HG03378 (cell line): ENCODE results near the gene DTNB.

ENCODE experiments used
- ATAC-seq: cut with Tn5 transposase; IDR thresholded peaks from one replicate; pipeline ENCODE4 v1.9.1; 2021; ENCODE audit warnings: mild to moderate bottlenecking, moderate library complexity; ENCODE audit not compliant: unreplicated experiment

DTNB gene

DNA sequence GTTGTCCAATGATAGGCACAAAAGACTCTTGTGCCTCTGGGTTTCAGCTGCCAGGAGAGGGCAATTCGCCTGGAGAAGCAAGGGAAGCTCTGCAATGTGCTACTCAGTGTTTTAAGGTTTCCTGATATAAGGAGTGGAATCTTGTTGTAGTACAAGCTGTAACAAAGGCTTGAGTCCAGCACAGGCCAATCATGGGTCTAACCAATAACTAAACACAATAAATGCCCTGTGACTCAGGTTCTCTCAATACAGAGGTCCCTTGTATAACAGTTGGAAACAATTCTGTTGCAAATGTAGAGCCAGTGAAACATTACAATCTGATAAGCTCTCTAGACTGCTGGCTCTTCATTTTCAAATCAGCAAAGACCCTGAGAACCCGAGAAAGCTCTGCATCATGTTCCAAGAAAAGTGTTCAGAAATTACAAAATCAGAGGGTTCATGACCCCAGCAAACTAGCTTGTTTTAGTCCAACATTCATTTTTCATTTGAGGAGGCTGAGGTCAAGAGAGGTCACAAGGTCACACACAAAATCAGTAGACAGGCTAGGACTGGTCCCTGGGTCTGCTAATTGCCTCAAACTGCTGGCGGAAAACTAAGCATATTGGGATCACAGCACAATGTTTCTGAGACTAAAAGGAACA lies 272.7 kb downstream of the DTNB start:
- no peak for ATAC-seq

DNA sequence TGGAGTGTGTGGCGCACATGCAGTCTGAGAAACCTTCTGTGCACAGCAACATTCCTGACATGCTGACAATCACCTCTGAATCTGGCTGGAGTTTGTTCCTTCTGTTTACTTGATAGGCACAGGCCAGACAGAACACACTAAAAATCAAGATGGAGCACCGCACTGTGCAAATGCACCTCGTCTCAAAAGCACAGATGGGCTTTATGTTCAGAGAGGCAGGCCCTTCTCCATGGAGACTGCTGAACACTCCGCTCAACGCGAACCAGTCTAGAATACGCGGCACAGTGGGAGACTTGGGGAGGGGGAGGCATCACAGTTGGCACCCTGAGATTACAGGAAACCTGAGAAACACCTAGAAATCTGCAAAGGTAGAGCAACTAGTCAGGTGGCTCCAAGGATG lies 273.2 kb downstream of the DTNB start:
- no peak for ATAC-seq

DNA sequence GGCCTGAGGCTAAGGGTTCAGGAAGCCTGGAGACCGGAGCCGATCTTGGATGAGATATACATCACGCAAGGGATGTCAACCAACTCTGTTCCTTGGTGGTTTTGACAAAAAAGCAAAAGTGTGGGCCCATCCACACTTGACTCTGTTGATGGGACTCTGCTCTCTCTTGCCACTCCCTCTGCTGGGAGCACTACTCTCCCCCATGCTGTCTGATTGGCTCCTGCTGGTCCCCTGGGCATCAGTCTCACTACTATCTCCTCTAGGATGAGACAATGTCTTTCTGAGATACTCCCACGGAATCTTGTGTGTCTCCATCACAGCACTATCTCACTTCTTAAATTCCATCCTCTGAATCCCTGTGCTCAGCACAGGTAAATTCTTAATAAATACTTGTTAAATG lies 274.8 kb downstream of the DTNB start:
- ATAC-seq = no peak

DNA sequence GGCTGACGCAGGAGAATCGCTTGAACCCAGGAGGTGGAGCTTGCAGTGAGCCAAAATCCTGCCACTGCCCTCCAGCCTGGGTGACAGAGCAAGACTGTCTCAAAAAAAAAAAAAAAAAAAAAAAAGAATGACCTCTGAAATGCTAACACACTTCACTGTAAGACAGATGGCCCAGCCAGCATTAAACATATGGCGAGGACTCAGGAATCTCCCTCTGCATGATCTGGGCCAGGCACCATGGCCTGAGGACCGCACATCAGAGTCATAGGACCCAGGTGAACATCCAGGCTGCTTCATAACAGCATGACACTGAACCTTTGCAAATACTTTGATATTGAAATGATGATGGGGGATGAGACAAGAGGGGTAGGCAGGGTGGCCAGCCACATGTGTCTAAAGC lies 275.6 kb downstream of the DTNB start:
- ATAC-seq = no peak

DNA sequence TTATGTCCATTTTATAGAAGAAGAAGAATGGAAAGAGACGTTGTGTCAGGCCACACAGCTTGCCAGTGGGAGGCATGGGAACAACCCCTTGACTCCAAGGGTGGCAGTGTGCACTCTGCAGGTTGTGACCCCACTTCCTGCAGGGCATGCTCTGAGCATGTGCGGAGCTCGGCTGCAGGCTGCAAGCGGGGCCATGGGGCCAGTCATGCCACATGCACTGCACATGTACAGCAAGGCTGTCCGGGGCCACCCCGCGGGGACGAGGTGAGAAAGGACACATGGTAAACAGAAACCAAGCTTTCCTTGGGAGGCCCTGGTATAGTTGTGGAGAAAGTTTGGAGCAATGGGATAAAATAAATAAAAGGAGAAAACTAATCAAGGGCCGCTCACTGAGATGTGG lies 284.2 kb downstream of the DTNB start:
- ATAC-seq = no peak

DNA sequence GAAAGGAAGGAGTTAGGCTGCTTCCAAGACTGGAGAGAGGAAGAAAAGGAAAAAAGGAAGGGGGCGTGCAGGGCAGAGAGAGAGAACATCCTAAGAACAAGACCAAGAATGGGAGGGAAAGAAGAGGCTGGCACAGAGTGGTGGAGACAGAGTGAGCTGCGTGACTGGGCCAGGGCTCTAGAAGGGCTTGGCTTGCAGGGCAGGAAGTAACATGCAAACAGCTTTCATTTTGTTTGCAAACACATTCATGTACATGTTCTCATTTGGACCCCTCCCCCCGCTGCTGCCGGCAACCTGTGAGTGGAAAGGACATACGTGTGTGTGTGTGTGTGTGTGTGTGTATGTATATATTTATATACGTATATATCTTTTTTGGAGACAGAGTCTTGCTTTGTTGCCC lies 284.9 kb downstream of the DTNB start:
- no peak for ATAC-seq

- no peak for ATAC-seq
Observed at GRCh38 chr2:25387876-25388449, 285.4 kb downstream of the DTNB start.

- no peak for ATAC-seq
Observed at GRCh38 chr2:25386971-25387875, 286.2 kb downstream of the DTNB start.

DNA sequence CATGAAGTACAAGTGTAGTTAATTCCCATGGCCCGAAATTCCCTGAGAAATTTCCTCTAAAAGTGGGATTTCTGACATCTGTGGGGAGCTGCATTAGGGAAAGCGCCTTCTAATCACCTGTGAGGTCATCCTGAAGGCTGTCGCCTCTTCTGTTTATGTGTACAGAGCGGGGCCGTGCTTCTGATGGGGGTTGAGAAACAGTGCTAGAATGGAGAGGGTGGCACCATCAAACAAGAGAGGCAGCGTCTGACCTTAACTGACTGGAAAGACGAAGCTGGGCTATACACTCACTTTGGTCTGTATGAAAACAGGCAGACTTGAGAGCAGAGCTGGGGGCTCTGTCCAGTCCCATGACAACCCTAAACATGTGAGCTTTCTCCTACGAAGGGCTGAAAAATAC lies 287.5 kb downstream of the DTNB start:
- ATAC-seq = no peak

DNA sequence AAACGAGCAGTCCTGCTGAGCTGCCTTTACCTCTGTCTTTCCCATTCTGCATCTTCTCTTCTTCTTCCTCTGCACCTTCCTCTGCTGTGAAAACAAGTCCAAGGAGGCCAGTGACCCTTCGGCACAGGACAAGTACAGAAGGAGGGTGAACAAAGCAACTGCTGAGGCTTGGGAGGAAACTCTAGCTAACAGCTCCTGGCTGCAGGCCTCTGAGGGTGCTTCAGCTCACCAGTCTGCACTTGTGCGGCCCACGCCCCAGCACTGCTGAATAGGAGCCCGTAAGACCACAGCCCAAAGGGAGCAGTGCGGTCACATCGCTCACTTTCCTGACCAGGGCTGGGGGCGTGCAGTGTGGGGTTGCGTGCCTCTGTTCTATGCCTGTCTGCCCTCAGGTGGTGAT lies 289.6 kb downstream of the DTNB start:
- ATAC-seq = no peak

- ATAC-seq = no peak
Observed at GRCh38 chr2:25381502-25381901, 291.9 kb downstream of the DTNB start.

GRCh38 chr2:25380586-25381375 lies 292.6 kb downstream of the DTNB start:
- ATAC-seq = no peak

GRCh38 chr2:25380023-25380422 lies 293.4 kb downstream of the DTNB start:
- ATAC-seq = no peak

DNA sequence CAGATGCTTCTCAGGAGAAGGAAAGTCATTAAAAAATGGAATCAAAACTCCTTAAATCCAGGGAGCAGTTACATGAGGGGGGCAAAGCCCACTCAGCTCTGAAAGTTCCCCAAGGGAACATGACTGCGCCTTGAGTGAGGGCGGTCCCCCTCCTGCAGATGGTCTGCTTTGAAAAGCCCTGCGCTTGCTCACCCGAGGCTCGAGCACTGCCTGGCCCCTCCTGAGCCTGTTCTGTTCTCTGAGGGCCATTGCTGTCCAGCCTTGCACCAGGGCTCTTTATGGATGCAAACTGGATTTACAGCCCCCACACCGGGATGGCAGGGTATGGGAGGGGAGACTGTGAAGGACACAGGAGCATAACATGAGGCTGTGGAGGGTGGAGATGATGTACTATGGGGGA lies 293.8 kb downstream of the DTNB start:
- ATAC-seq = no peak

DNA sequence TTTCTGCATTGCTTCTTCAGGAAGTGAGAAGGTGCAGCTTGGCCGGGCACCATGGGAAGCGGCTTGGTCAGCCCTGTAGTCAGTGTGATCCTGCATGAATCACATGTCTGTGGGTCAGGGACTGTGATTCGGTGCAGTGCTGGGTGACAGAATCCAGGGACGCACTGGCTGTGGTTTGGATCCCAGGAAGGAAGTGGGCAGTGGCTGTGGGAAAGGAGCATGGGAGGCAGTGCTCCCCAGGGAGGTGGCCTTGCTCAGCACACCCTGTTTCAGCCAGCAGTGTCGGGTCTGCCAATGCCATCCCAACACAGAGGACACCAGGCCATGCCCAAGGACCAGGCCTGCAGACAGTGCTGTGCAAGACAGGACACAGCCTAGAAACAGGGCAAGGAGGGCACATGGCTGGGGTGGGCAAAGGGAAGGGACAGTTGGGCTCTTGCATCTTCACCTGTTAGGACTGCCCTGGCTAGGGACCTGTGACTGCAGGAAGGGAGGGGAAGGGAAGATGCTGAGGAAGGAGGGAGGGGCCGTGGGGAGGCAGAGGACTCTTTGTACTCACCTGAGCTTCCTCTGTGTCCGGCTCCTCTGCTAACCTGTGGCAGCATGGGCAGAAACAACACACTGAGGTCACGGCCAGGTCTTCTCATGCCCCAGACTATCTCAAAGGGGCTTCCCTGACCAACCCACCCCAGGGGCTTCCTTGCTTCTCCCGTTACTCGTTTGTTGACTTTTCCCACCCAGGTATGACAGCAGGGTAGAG lies 294.5 kb downstream of the DTNB start:
- ATAC-seq = no peak

- ATAC-seq = no peak
Observed at GRCh38 chr2:25377822-25378421, 295.5 kb downstream of the DTNB start.

DNA sequence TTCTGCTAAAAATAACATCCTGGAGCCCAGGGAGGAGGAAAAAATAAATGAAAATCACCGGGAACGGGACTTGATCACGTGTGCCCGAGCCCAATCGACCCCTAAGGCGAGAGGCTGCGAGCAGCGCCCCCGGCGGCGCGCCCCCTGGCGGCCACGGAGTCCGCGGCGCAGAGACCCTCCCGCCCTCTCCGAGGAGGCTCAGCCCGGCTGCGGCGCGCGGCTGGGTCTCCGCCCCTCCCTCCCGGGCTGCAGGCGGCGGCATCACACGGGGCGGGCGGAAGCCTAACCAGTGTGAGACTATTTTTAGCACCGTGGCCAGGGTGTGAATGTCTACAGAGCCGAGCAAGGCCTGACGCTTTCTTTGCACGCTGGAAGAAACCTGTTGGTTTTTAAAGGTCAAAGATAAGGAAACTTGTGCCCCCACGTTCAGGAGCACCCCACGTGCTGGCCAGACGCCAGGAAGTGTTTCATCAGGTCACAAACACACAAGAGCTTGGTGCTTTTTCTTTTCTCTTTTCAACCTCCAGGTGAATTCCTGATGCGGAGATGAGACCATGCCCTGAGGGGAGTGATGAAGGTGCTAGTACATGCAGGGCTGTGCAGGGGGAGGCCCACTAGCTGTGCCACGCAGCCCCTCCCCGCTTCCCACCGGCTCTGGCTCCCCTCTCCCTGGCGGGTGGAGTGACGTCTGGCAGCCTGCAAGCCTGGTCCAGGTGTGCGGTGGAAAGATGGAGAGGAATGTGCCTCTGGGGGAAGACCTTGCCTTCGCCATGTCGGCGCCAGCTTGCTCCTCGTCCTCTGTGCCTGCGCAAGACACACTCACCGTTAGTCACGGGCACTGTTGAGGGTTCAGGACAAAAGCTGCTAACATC lies 296.4 kb downstream of the DTNB start:
- ATAC-seq = peak; percentile 92

DNA sequence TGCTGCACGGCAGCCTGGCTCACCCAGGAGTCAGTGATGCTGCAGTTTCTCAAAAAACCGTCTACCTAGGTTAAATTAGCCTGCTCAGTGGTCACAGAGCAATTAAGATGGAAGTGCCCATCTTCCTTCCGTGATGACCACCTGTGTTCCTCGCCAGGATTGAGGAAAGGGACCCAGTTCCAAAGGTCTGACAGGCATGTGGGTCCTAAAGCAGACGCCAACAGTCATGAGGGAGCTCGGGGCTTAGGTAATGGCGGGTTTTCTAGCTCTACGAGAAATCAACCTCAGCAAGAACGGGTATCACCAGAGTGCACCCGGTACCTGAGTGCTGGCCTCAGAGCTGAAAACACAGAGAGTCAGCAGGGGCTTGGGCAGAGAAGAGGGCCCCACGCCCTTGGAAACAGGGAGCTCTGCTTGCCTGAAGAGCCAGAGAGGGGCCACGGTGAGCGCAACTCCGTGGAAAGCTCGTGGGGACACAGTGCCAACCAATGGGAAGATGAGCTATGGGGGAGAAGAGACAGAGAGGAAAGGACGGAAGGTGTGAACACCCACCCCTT lies 297.3 kb downstream of the DTNB start:
- ATAC-seq = no peak
